ENCODE data around the gene XKR7.
"Not testable (repeated sequence)": the region's sequence is repeated elsewhere in the genome, so short reads cannot be mapped to it uniquely, and the experiment has no call there.

XKR7 gene

DNA sequence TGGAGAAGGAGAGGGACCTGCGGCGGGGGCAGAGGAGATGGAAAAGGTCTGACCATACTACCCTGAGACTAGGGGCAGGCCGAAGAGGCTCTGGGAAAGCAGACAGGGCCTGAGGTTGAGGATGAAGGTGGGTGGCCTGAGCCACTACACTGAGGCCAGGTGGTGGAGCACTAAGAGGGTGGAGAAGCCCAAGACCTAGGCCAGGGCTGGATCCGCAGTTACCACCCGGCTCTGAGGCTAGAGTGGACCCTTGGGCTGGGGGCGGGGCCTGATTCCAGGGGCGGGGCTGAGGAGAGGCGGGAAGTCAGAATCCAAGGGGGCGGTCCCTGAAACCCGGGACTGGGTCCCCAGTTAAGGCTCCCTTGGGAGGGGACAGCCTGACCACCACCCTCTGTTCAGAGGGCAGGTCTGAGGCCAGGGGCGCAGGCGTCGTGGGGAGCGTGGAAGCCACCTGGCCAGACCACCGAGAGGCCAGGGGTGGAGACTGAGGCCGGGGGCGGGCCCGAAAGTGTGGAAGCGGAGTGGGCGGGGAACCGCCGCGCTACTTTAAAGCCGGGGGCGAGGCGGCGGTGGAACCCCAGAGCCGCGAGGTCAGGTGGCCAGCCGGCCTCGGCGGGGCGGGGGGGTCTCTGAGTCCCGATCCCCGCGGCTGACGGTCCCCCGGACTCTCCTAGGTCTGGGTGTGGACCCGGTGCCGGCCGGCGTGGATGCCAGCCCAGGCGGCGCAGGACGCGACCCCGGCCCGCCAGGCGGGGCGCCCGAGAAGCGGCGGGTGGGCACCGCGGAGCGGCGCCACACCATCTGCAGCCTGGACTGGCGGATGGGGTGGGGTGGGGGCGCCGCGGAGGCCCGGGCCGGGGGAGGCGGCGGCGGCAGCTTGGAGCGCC is 50.6 kb downstream of the XKR7 start:
- DNase-seq, result peak; percentile 97

DNA sequence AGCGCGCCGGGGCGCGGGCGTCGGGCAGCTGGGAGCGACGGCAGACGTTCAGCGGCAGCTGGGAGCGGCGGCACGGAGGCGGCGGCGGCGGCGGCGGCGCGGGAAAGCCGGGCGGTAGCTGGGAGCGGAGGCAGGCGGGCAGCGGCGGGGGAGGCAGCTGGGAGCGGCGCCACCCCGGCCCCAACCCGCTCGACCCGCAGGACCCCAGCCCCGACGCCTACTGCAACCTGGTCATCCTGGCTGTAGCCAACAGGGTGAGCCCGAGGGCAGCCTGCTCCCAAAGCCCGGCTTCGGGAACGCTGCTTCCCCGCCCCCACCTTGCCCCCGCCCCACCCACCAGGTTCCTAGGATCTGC is 51.2 kb downstream of the XKR7 start:
- DNase-seq, result peak; percentile 56

GRCh38 chr20:32019563-32020463 is 51.9 kb downstream of the XKR7 start:
- DNase-seq, result no peak

- DNase-seq, result no peak
Observed at GRCh38 chr20:32021091-32021490, 53.1 kb downstream of the XKR7 start.

DNA sequence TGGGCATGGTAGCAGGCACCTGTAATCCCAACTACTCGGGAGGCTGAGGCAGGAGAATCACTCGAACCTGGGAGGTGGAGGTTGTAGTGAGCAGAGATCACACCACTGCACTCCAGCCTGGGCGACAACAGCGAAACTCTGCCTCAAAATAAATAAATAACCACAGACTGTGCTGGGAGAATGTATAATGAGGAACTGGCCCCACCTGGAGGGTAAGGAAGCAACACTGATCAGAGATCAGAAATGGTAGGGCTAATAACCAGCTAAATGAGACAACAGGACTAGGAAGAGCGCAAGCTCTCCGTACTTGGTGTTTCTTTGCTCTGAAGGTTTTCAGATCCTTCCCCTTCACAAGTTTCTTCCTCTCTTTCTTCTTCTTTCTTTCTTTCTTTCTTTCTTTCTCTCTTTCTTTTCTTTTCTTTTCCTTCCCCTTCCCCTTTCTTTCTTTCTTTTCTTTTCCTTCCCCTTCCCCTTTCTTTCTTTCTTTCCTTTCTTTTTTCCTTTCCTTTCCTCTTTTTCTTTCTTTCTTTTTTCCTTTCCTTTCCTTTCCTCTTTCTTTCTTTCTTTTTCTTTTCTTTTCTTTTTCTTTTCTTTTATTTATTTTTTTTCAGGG is 56.8 kb downstream of the XKR7 start:
- no peak for DNase-seq

GRCh38 chr20:32027643-32028042 is 59.7 kb downstream of the XKR7 start:
- no peak for DNase-seq

DNA sequence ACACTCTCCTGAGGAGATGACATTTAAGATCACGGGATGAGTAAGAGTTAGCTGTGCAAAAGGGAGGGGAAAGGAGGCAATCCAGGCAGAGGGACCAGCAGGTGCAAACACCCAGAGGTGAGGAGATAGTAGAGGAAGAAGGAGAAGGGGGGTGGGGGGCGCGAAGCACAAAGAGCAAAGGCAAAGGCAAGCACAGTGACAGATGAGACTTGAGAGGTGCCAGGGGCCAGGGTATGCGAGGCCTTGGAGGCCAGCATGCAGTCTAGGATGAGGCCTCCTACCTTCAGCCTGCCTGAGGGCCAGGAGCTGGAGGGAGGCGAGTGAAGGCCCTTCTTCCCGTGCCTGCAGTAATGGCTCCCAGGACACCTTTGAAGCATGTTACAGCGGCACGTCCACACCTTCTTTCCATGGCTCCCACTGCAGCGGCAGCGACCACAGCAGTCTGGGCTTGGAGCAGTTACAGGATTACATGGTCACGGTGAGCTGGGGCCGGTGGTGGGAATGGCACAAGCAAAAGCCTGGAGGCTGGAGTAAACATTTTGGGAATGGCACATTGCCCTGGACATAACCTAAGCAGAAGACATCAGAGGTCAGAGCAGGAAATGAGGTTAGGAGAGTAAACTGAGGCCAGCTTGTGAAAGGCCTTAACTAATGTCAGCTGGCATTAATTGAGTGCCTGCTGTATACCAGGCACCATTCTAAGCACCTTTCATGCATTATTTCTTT is 60.9 kb downstream of the XKR7 start:
- DNase-seq, result no peak

DNA sequence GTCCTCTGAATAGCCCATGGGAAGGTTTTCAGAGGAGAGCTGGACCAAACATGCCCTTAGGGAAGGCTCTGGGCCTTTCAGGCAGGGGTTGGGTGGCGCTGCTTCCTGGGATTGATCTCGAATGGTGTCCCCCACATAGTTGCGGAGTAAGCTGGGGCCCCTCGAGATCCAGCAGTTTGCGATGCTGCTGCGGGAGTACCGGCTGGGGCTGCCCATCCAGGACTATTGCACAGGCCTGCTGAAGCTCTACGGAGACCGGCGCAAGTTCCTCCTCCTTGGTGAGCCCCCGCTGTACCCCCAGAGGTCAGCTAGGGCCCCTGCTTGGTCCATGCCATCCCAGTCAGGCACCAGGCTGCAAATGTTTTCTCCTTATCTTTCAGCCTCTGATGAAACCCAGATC is 61.6 kb downstream of the XKR7 start:
- no peak for DNase-seq

GRCh38 chr20:32031007-32031958 is 63.3 kb downstream of the XKR7 start:
- DNase-seq, result peak; percentile 77

GRCh38 chr20:32033316-32033715 is 65.4 kb downstream of the XKR7 start:
- no peak for DNase-seq

GRCh38 chr20:32033721-32034120 is 65.8 kb downstream of the XKR7 start:
- not testable (repeated sequence) for DNase-seq

- DNase-seq, result no peak
Observed at GRCh38 chr20:32034581-32035425, 66.9 kb downstream of the XKR7 start.

GRCh38 chr20:32035426-32035779 is 67.5 kb downstream of the XKR7 start:
- no peak for DNase-seq

DNA sequence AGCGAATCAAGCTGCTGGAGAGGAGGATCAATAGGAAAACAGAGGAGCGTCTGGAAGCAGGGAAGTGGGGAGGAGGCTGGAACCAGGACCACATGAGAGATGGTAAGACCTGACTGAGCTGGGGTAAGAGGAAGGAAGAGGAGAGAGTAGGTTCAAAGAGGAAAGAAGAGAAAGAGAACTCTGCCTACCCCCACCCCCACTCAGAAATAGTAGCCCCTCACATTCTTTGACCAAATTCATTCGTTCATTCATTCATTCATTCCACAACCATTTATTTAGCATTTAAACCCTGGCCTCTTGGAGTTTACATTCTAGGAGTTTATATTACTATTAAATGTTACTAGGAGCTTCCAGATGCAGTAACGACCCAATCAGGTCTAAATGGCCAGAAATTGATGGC is 68.3 kb downstream of the XKR7 start:
- no peak for DNase-seq

DNA sequence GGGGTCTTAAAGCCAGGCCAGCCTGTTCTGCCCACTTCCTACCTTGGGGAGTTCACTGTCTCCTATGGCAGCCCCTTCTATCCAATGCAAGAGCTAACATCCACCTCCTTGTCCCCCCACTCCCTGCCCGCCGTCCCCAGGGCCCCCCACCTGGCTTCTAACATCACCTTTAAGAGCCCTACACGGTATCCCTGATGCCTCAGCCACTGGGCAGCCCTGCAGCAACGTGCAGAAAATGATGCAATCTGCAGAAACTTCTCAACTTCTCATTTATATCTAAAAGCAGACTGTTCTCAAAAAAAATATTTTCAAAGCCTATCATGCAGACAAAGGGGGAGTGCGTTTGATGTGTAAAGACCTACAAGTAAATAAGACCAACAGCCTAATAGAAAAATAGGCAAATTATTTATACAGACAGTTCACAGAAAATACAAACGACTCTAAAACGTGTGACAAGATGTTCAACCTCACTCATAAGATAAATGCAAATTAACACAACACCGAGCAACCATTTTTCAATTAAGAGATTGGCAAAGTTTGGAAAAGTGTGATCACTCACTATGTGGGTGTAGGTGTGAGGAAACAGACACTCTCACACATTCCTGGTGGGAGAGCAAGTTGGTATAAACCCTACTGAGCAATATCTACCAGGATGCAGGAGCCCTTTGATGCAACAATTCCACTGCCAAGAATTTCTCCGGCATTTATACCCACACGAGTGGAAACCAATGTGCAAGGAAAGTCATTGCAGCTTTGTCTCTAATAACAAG is 69.0 kb downstream of the XKR7 start:
- no peak for DNase-seq

- no peak for DNase-seq
Observed at GRCh38 chr20:32037929-32038328, 70.0 kb downstream of the XKR7 start.

DNA sequence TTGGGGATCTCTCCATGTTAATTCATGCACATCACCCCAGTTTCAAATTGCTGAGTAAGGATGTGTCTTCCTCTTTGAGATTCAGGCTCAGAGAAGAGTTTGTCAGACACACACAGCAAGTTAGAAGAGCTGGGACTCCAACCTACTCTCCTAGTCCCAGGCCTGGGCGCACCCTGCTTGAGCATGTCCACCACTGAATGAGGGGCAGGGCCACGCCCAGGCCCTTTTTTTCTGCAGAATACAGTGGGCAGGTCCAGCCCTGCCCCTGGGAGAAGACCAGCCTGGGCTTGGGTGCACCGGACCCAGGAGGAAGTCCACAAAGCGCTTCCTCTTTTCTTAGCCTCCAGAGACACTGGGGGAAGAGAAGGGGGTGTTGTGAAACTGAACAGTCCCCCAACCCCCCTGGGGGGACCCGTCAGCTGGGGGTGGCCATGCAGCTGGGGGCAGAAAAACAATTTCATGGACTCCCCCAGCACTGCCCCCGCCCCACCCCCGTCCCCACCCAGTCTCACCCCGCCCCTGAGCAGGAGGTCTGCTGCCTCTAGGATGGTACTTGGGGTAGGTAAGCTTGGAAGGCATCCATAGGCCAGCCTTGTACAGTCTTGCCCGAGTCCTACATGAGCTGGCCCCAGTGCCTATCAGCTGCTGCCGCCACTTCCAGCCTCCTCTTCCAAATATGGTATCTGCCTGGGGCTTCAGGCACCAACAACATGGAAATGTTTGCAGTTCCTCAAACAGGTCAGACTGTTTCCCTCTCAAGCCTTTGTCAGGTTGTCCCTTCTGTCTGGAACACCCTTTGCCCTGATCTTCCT is 72.4 kb downstream of the XKR7 start:
- no peak for DNase-seq

DNA sequence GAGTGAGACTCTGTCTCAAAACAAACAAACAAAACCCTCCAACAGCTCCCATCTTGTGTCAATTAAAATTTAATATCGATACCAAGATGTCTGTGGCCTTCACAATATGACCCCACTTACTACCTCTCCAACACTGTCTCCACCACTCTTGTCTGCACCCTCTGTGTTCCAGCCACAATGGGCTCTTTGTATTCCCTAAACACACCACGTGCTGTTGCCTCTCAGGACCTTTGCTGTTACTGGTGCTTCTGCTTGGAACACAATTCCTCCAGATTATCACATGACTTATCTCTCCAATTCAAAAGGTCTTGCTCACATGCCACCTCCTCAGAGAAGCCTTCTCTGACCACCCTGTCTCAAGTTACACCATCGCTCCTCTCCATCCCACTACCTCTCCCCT is 78.0 kb downstream of the XKR7 start:
- DNase-seq, result no peak

- DNase-seq, result no peak
Observed at GRCh38 chr20:32050324-32050841, 82.4 kb downstream of the XKR7 start.
